Keratinocyte (primary cell): ENCODE results near the gene S100A9. TPM values are rescaled to one million over a fixed set of nuclear protein-coding genes. Genes with fewer than 3 reads are reported as not detected.

ENCODE experiments used
- DNase-seq: peaks from one replicate; pipeline ENCODE4 v3.0.0-alpha.2; 2011; ENCODE audit warnings: low read depth, missing footprints, low spot score
- FAIRE-seq: peaks from 2 replicates; lab custom pipeline; 2011; peaks lifted over from hg19 to GRCh38; lab: Jason Lieb, UNC
- H2AFZ ChIP-seq: 2 replicates; pipeline ENCODE4 v1.6.0; 2012; ENCODE audit warnings: low read length, control low read depth, inconsistent platforms; ENCODE audit not compliant: control insufficient read depth
- H3K27ac ChIP-seq: 2 replicates; pipeline ENCODE4 v1.5.1; 2011; ENCODE audit warnings: low read length; ENCODE audit not compliant: control insufficient read depth, insufficient read depth
- H3K27me3 ChIP-seq: 3 replicates; pipeline ENCODE4 v1.6.0; 2011; ENCODE audit warnings: low read length; ENCODE audit not compliant: control insufficient read depth, insufficient read depth; ENCODE audit errors: extremely low read depth
- H3K36me3 ChIP-seq, 2 experiments: 2 replicates in 1 of 2; 3 replicates in 1 of 2; pipeline ENCODE4 v1.5.1; 2011; ENCODE audit warnings: low read length in 2 of 2, mild to moderate bottlenecking in 1 of 2; ENCODE audit not compliant: control insufficient read depth in 2 of 2, insufficient read depth in 2 of 2; ENCODE audit errors: extremely low read depth in 1 of 2
- H3K4me1 ChIP-seq: 3 replicates; pipeline ENCODE4 v1.5.1; 2011; ENCODE audit warnings: low read length; ENCODE audit not compliant: control insufficient read depth, insufficient read depth; ENCODE audit errors: extremely low read depth
- H3K4me2 ChIP-seq: 3 replicates; pipeline ENCODE4 v1.6.0; 2011; ENCODE audit warnings: low read depth, low read length; ENCODE audit not compliant: control insufficient read depth, insufficient read depth; ENCODE audit errors: extremely low read depth
- H3K4me3 ChIP-seq, 3 experiments: fragments of 200-600 bp in 1 of 3; sonication (generic) in 1 of 3; 2 replicates in 2 of 3; 3 replicates in 1 of 3; pipeline ENCODE4 v1.5.1; 2011 to 2016; ENCODE audit warnings: low read length in 3 of 3, mild to moderate bottlenecking in 3 of 3, control low read depth in 2 of 3, inconsistent platforms in 1 of 3, low read depth in 1 of 3, mixed read lengths in 1 of 3, mixed run types in 1 of 3, moderate library complexity in 1 of 3; ENCODE audit not compliant: control insufficient read depth in 2 of 3, insufficient read depth in 2 of 3; ENCODE audit errors: extremely low read depth in 1 of 3
- H3K79me2 ChIP-seq: 2 replicates; pipeline ENCODE4 v1.6.0; 2012; ENCODE audit warnings: low read length; ENCODE audit not compliant: control insufficient read depth, insufficient read depth
- H3K9ac ChIP-seq: 3 replicates; pipeline ENCODE4 v1.6.0; 2011; ENCODE audit warnings: low read length; ENCODE audit not compliant: control insufficient read depth, insufficient read depth; ENCODE audit errors: extremely low read depth
- H3K9me1 ChIP-seq: 3 replicates; pipeline ENCODE4 v1.6.0; 2011; ENCODE audit warnings: low read length; ENCODE audit not compliant: control insufficient read depth, insufficient read depth; ENCODE audit errors: extremely low read depth
- H3K9me3 ChIP-seq: 2 replicates; pipeline ENCODE4 v1.5.1; 2012; ENCODE audit warnings: low read depth, low read length; ENCODE audit not compliant: control insufficient read depth
- H4K20me1 ChIP-seq: 3 replicates; pipeline ENCODE4 v1.6.0; 2011; ENCODE audit warnings: low read length; ENCODE audit not compliant: control insufficient read depth, insufficient read depth; ENCODE audit errors: extremely low read depth
- EZH2 ChIP-seq: IDR thresholded peaks from one replicate; pipeline ENCODE4 v1.6.1; 2012; ENCODE audit warnings: inconsistent platforms, mild to moderate bottlenecking, low read length, moderate library complexity
- dilution Hi-C: fragments of 300-500 bp; cut with MboI; formaldehyde crosslinking; loops from one replicate; pipeline ENCODE4 v1.7.0; 2020; ENCODE audit warnings: low sequenced_read_pairs; ENCODE audit not compliant: extremely low pct_ligation_motif_present
- polyA plus RNA-seq, 5 experiments: library from polyadenylated mRNA; depleted of rRNA in 3 of 5; stranded (reverse) in 3 of 5; stranded (forward) in 1 of 5; unstranded in 1 of 5; fragments of >200 nt; gene quantifications; 1 replicate in 1 of 5; 2 replicates in 3 of 5; 3 replicates in 1 of 5; pipeline versions ENCODE4 v1.2.1 to v1.2.3, GENCODE V29; 2011 to 2012; ENCODE audit warnings: missing spikeins in 2 of 5, low read depth in 1 of 5, low replicate concordance in 1 of 5
- TF ChIP-seq, protein P1 (sequence below), 3 experiments: IDR thresholded peaks in 1 of 3; conservative IDR thresholded peaks in 1 of 3; optimal IDR thresholded peaks in 1 of 3; 2 replicates in 2 of 3; 3 replicates in 1 of 3; pipeline versions ENCODE3 to v1.5.1; 2011; ENCODE audit warnings: low read length in 3 of 3, mild to moderate bottlenecking in 3 of 3, moderate library complexity in 2 of 3, control low read depth in 1 of 3, inconsistent platforms in 1 of 3; ENCODE audit not compliant: insufficient read depth in 2 of 3; ENCODE audit errors: extremely low read depth in 1 of 3

Gene S100A9
- polyA plus RNA-seq, 1 donor (not counting 4 experiments of a cell fraction or from before 2014, with no cell fraction given), result 297 TPM

DNA sequence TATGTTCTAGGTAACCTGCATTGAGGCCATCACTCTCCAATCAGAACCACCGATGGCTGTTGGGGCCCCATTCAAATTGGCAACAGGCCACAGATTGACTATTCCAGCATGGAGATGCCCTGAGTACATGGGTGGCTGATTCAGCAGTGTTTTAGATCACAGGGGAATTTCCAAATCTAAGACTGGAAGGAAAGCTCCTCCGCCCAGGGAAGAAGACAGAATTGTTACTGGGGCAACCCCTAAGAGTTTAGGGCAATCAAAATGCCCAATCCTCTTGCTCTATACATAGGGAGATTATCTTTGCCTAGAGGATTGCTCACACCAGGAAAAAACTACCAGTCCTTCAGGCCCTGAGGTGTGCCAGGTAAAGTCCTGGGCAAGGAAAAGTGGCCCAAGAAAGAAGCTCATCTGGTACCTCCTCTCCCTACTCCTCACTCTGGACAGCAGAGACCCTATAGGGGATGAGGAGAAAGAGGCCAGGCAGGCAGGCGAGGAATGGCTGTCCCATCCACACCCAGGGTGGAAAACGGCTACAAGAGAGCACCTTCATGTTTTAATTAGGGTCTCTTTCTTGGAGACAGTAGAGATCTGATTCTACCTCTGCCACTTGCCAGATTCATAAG, 27.4 kb downstream of the S100A9 start:
- Histone ChIP-seq H4K20me1 (no peaks in the 10 kb centered on the region), H3K4me1 (peaks cover 40% of the 10 kb centered on the region), H3K79me2 (no peaks in the 10 kb centered on the region), H3K9ac (peak overlapping the region; percentile 43), H3K4me3 (no peak overlapping the region), H3K36me3 (no peaks in the 10 kb centered on the region), H3K9me1 (no peaks in the 10 kb centered on the region), H3K9me3 (peaks cover 3% of the 10 kb centered on the region), H3K27me3 (no peaks in the 10 kb centered on the region), H2AFZ (no peak overlapping the region), H3K4me2 (peak overlapping the region; percentile 34), H3K27ac (peak overlapping the region; percentile 60)
- dilution Hi-C loops, result no loop called here
- FAIRE-seq, result peak; percentile 82
- TF ChIP-seq EZH2, result no peak
- TF ChIP-seq, protein P1, sequence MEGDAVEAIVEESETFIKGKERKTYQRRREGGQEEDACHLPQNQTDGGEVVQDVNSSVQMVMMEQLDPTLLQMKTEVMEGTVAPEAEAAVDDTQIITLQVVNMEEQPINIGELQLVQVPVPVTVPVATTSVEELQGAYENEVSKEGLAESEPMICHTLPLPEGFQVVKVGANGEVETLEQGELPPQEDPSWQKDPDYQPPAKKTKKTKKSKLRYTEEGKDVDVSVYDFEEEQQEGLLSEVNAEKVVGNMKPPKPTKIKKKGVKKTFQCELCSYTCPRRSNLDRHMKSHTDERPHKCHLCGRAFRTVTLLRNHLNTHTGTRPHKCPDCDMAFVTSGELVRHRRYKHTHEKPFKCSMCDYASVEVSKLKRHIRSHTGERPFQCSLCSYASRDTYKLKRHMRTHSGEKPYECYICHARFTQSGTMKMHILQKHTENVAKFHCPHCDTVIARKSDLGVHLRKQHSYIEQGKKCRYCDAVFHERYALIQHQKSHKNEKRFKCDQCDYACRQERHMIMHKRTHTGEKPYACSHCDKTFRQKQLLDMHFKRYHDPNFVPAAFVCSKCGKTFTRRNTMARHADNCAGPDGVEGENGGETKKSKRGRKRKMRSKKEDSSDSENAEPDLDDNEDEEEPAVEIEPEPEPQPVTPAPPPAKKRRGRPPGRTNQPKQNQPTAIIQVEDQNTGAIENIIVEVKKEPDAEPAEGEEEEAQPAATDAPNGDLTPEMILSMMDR (optimal IDR thresholded peaks at IDR 0.05 in 1 of 3, IDR thresholded peaks at IDR 0.05 in 1 of 3, conservative IDR thresholded peaks at IDR 0.05 in 1 of 3; ENCODE audit: extremely low read depth in 1 of 3, insufficient read depth in 2 of 3, low read length in 3 of 3), result no peak
- DNase-seq, result no peak

DNA sequence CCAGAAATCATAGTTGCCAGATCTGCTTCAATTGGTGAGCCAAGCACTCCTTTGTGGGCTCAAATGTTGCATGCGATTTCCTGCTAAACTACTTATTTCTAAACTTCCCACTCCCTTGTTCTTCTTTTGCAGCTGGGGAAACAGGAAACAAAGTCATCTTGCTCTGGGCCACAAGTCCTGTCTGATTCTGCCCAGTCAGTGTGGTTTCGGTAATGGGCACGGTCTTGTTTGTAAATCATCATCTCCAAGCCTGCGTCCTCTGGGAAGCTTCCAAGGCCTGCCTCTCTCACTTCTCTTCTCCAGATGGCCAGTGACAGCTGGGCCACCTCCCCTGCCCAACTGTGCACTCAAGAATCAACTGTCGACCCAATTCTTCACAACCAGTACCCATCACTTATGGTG, 28.8 kb downstream of the S100A9 start:
- H2AFZ ChIP-seq, result no peak overlapping the region
- H3K79me2 ChIP-seq, result no peaks in the 10 kb centered on the region
- no peaks in the 10 kb centered on the region for H4K20me1 ChIP-seq
- no peaks in the 10 kb centered on the region for H3K9me1 ChIP-seq
- dilution Hi-C loops, result no loop called here
- H3K9me3 ChIP-seq, result no peaks in the 10 kb centered on the region
- H3K36me3 ChIP-seq, result no peaks in the 10 kb centered on the region
- H3K27me3 ChIP-seq, result no peaks in the 10 kb centered on the region
- H3K4me1 ChIP-seq, result peaks cover 54% of the 10 kb centered on the region
- TF ChIP-seq, protein P1 (optimal IDR thresholded peaks at IDR 0.05 in 1 of 3, IDR thresholded peaks at IDR 0.05 in 1 of 3, conservative IDR thresholded peaks at IDR 0.05 in 1 of 3; ENCODE audit: extremely low read depth in 1 of 3, insufficient read depth in 2 of 3, low read length in 3 of 3), result no peak
- FAIRE-seq, result peak; percentile 93
- H3K9ac ChIP-seq, result no peak overlapping the region
- H3K27ac ChIP-seq, result peak overlapping the region; percentile 58
- DNase-seq, result no peak
- H3K4me2 ChIP-seq, result peak overlapping the region; percentile 14
- H3K4me3 ChIP-seq, result no peak overlapping the region
